A673 (cell line): ENCODE measurements around the gene MAP3K7.

Experiments
- CTCF ChIP-seq: fragments of 300-800, 200-600 bp; sonication (generic); conservative IDR thresholded peaks from 2 replicates; pipeline ENCODE4 v1.5.1; 2017; ENCODE audit warnings: low read depth, mild to moderate bottlenecking, antibody characterized with exemption, low read length, moderate library complexity, mixed read lengths
- EZH2 ChIP-seq: fragments of 200-600 bp; sonication (generic); IDR thresholded peaks from 2 replicates; pipeline ENCODE4 v1.6.1; 2017; ENCODE audit warnings: borderline replicate concordance, low read depth, mild to moderate bottlenecking, mixed read lengths, antibody characterized with exemption, low read length; ENCODE audit not compliant: poor library complexity, severe bottlenecking

GRCh38 chr6:90569223-90569622, 17.6 kb downstream of the MAP3K7 start:
- TF ChIP-seq CTCF: no peak
- TF ChIP-seq EZH2: no peak
